Brain microvascular endothelial cell (primary cell): Measurements from ENCODE around the gene TAS2R40.
"Not testable (repeated sequence)": the region's sequence is repeated elsewhere in the genome, so short reads cannot be mapped to it uniquely, and the experiment has no call there.

Experiments
- DNase-seq: peaks from one replicate; pipeline ENCODE4 v3.0.0-alpha.2; 2020
- H3K27ac ChIP-seq: fragments of 250-450 bp; sonication (Bioruptor Pico); 2 replicates; pipeline ENCODE4 v1.5.1; 2020; ENCODE audit warnings: mild to moderate bottlenecking, moderate library complexity
- H3K27me3 ChIP-seq: fragments of 250-450 bp; sonication (Bioruptor Pico); replicated peaks from 2 replicates; pipeline ENCODE4 v1.5.1; 2020; ENCODE audit warnings: mild to moderate bottlenecking
- H3K36me3 ChIP-seq: fragments of 250-450 bp; sonication (Bioruptor Pico); replicated peaks from 2 replicates; pipeline ENCODE4 v1.5.1; 2020; ENCODE audit warnings: mild to moderate bottlenecking
- H3K4me3 ChIP-seq: 2 replicates; pipeline ENCODE4 v1.5.1; 2011; ENCODE audit warnings: low read depth, mild to moderate bottlenecking, control low read depth, low read length, moderate library complexity
- in situ Hi-C: cut with HindIII; loops from 2 replicates; pipeline ENCODE4 v1.10.0; 2017; ENCODE audit warnings: low sequenced_read_pairs, low pct_ligation_motif_present
- TF ChIP-seq, protein P1 (sequence below): IDR thresholded peaks from 2 replicates; pipeline ENCODE4 v1.5.1; 2011; ENCODE audit warnings: low read depth, mild to moderate bottlenecking, moderate library complexity, low read length, control low read depth, inconsistent platforms; ENCODE audit errors: missing control alignments

Gene TAS2R40

DNA sequence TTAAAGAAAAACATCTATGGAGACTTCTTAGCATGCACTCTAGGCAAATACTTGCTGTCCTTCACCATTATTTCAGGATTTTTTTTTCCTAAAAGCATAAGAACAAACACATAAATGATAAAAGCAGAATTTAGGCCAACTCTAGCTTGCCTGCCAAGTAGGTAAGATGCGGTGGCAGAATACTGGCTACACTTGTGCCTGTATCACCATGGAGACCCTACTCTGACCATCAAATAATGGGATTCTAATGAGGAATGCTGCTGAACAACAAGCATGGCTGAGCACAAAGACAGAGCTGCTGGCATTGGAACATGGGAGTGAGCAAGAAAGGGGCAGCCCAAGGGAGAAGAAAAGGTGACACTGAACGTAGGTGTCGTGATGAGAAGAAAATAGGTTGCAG, 18.5 kb upstream of the TAS2R40 start:
- Histone ChIP-seq H3K27ac (no peak overlapping the region), H3K27me3 (no peaks in the 10 kb centered on the region), H3K4me3 (no peak overlapping the region), H3K36me3 (no peaks in the 10 kb centered on the region)
- no peak for DNase-seq
- TF ChIP-seq, protein P1, sequence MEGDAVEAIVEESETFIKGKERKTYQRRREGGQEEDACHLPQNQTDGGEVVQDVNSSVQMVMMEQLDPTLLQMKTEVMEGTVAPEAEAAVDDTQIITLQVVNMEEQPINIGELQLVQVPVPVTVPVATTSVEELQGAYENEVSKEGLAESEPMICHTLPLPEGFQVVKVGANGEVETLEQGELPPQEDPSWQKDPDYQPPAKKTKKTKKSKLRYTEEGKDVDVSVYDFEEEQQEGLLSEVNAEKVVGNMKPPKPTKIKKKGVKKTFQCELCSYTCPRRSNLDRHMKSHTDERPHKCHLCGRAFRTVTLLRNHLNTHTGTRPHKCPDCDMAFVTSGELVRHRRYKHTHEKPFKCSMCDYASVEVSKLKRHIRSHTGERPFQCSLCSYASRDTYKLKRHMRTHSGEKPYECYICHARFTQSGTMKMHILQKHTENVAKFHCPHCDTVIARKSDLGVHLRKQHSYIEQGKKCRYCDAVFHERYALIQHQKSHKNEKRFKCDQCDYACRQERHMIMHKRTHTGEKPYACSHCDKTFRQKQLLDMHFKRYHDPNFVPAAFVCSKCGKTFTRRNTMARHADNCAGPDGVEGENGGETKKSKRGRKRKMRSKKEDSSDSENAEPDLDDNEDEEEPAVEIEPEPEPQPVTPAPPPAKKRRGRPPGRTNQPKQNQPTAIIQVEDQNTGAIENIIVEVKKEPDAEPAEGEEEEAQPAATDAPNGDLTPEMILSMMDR = no peak
- in situ Hi-C loops = loop anchor here (25.0 kb wide), 1 partner anchor 191 kb away; no protein-coding TSS in a partner anchor

DNA sequence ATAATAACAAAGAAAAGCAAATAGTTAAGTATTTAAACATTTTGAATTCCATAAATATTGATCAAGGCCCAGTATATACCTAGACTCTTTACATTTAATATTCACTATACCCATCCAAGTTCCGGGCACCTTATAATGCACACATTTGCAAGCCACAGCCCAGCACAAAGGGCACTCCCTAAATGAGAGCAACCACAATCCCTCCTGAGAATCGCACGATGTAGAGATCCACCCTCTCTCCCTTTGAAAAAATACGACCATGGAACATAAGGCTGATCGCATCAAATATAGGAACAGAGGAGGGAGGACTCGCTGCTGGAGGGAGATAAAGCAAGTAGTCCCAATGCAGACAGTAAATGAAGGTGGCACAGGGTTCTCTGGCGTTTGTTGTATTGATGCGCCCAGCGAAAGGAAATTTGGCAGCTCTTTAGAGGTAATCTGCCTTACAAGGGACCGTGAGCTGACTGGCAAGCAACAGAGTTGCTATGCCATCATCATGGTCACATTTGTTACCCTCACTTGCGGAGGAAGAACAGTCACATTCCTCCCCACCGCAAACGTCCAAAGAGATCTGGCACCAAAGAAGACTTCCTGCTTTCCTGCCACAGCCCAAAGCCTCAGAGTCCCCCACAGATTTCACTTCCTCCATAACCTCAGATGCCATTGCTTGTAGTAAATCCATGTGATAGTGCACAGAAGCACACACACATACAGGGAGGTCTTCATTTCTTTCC, 16.1 kb upstream of the TAS2R40 start:
- TF ChIP-seq, protein P1 = no peak
- H3K27ac ChIP-seq = no peak overlapping the region
- DNase-seq = no peak
- no peak overlapping the region for H3K4me3 ChIP-seq
- no peaks in the 10 kb centered on the region for H3K36me3 ChIP-seq
- no peaks in the 10 kb centered on the region for H3K27me3 ChIP-seq
- in situ Hi-C loops = loop anchor here (25.0 kb wide), 1 partner anchor 193 kb away; no protein-coding TSS in a partner anchor

DNA sequence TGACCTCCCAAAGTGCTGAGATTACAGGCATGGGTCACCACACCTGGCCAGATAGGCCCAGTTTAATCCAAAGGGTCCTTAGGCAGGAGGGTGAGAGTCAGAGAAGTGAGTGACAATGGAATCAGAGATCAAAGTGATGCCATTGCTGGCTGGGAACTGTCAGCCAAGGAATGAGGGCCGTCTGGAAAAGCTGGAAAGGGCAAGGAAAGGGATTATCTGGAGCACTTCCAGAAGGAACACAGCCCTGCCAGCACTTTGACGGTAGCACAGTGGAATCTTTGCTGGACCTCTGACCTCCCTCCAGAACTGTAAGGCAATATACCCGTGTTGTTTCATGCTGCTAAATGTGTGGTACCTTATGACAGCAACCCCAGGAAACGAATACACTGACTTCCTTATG, 11.3 kb upstream of the TAS2R40 start:
- no peaks in the 10 kb centered on the region for H3K27me3 ChIP-seq
- no peak overlapping the region for H3K4me3 ChIP-seq
- no peak for DNase-seq
- in situ Hi-C loops = loop anchor here (25.0 kb wide), 1 partner anchor 198 kb away; no protein-coding TSS in a partner anchor
- TF ChIP-seq, protein P1 = no peak
- no peak overlapping the region for H3K27ac ChIP-seq
- no peaks in the 10 kb centered on the region for H3K36me3 ChIP-seq

DNA sequence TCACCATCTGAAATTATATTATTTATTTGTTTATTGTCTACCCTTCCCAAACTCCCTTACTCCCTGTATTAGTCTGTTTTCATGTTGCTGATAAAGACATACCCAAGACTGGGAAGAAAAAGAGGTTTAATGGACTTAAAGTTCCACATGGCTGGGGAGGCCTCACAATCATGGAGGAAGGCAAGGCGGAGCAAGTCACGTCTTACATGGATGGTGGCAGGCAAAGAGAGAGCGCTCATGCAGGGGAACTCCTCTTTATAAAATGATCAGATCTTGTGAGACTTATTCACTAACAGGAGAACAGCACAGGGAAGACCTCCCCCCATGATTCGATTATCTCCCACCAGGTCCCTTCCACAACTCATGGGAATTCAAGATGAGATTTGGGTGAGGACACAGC, 8.4 kb upstream of the TAS2R40 start:
- not testable (repeated sequence) for DNase-seq, H3K4me3 ChIP-seq, H3K27me3 ChIP-seq, H3K27ac ChIP-seq, H3K36me3 ChIP-seq
- in situ Hi-C loops = loop anchor here (25.0 kb wide), 1 partner anchor 201 kb away; no protein-coding TSS in a partner anchor

DNA sequence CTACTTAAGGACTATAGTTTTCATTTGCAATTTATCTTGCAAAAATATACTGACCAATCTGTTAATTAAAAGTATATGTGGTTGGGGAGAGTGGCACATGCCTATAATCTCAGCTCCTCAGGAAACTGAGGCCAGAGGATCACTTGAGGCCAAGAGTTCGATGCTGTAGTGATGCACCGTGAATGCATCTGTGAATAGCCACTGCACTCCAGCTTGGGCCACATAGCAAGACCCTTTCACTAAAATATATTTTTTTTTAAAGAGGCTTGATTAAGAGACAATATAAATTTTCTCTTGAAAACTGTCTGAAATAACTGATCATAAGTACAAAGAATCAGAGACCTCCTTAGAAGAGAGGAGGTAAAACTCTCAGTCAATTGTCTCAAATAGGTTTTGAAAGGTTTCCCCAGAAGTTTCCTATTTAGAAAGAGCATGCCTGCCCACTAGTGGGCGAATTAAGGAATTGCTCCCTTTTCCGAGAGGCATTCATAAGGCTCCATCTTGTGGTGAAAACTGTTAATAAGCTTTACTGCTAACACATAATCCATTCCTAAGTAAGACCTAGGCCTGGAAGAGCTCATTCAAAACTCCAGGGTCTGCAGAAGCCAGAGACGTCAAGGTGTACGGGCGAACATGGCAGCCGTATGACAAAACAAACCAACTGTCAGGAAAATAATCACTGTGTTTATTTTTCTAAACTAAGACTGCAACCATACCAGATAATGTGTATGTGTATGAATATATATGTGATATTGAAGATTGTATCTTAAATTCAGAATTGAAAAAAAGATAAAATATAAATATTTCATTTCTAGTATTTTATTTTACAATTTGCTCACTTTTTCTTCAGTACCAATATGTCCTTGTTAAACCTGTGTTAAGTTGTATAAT, 6.8 kb upstream of the TAS2R40 start:
- peak; percentile 64 for DNase-seq
- Histone ChIP-seq H3K27me3 (no peaks in the 10 kb centered on the region), H3K4me3 (no peak overlapping the region), H3K36me3 (no peaks in the 10 kb centered on the region), H3K27ac (no peak overlapping the region)
- TF ChIP-seq, protein P1 = peak; percentile 99
- in situ Hi-C loops = loop anchor here (25.0 kb wide), 1 partner anchor 203 kb away; no protein-coding TSS in a partner anchor

DNA sequence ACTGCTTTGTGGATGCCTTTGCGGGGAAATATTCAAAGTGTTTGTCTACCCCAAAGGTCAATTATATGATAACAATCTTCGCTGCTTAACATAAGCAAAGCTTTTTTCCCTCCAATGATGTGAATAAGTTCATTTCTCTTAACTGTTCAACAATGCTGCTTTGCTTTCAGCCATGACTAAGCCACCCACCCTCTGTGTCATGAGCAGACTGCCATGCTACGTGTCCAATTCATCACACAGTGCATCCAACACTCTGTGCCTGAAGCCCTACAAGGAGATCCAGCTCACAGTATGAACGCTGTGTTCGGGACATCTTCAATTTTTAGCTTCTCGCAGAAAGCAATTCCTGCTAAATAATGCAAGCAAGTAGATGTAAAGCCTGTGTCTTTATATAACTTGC, 5.7 kb upstream of the TAS2R40 start:
- no peaks in the 10 kb centered on the region for H3K36me3 ChIP-seq
- no peaks in the 10 kb centered on the region for H3K27me3 ChIP-seq
- TF ChIP-seq, protein P1 = no peak
- in situ Hi-C loops = loop anchor here (25.0 kb wide), 1 partner anchor 204 kb away; no protein-coding TSS in a partner anchor
- H3K27ac ChIP-seq = no peak overlapping the region
- peak; percentile 83 for DNase-seq
- H3K4me3 ChIP-seq = no peak overlapping the region
